UCSD-AML1 (cell line): ENCODE measurements around the gene MS4A12.
"Not testable (repeated sequence)": the region's sequence is repeated elsewhere in the genome, so short reads cannot be mapped to it uniquely, and the experiment has no call there.

Experiments used
- DNase-seq: peaks from one replicate; lab custom pipeline; 2025; ENCODE audit not compliant: unreplicated experiment; lab: John Stamatoyannopoulos, UW

Gene MS4A12

GRCh38 chr11:60512651-60513225, 20.2 kb downstream of the MS4A12 start:
- DNase-seq, result no peak

- no peak for DNase-seq
These were observed 21.2 kb downstream of the MS4A12 start for GRCh38 chr11:60513496-60514460.

- DNase-seq, result no peak
These were observed 22.7 kb downstream of the MS4A12 start, which contains the start of gene MS4A13 for GRCh38 chr11:60515144-60515855. Gene MS4A13, plus strand, starts transcription at chr11:60515392. Its CDS starts 2,692 bp downstream, at chr11:60518084.

GRCh38 chr11:60528465-60528864, 35.9 kb downstream of the MS4A12 start:
- no peak for DNase-seq

GRCh38 chr11:60528934-60529333, 36.4 kb downstream of the MS4A12 start:
- no peak for DNase-seq

GRCh38 chr11:60530454-60531100, 38.0 kb downstream of the MS4A12 start:
- no peak for DNase-seq

GRCh38 chr11:60532383-60532782, 39.8 kb downstream of the MS4A12 start:
- DNase-seq, result not testable (repeated sequence)

- DNase-seq, result not testable (repeated sequence)
These were observed 46.0 kb downstream of the MS4A12 start for GRCh38 chr11:60538627-60539026.

- no peak for DNase-seq
These were observed 51.5 kb downstream of the MS4A12 start for GRCh38 chr11:60544077-60544476.
